Activated naive CD8-positive, alpha-beta T cell treated with anti-CD3 and anti-CD28 coated beads for 36 hours (primary cell): Measurements from ENCODE around the gene VASN. TPM values are rescaled to one million over a fixed set of nuclear protein-coding genes. Genes with fewer than 3 reads are reported as not detected.

ENCODE experiments used
- DNase-seq: peaks from one replicate; pipeline ENCODE4 v3.0.0; 2021
- H3K27ac Mint-ChIP-seq: one replicate; pipeline ENCODE4 v1.8.0; 2022; ENCODE audit warnings: mild to moderate bottlenecking, moderate library complexity, mixed read lengths
- H3K27me3 Mint-ChIP-seq: one replicate; pipeline ENCODE4 v1.8.0; 2022; ENCODE audit warnings: mild to moderate bottlenecking, mixed read lengths
- H3K36me3 Mint-ChIP-seq: one replicate; pipeline ENCODE4 v1.8.0; 2021; ENCODE audit warnings: mild to moderate bottlenecking, mixed read lengths
- H3K4me1 Mint-ChIP-seq: one replicate; pipeline ENCODE4 v1.8.0; 2021; ENCODE audit warnings: mixed read lengths
- H3K4me3 Mint-ChIP-seq: one replicate; pipeline ENCODE4 v1.8.0; 2022; ENCODE audit warnings: mild to moderate bottlenecking, moderate library complexity, mixed read lengths
- H3K9me3 Mint-ChIP-seq: one replicate; pipeline ENCODE4 v1.8.0; 2022; ENCODE audit warnings: mixed read lengths
- total RNA-seq, 2 experiments: library from RNA; stranded (reverse); gene quantifications; one replicate each; pipeline ENCODE4 v1.2.3, GENCODE V29; 2021

The VASN gene
- total RNA-seq, 2 experiments from 2014 or later, result 0.08 TPM; not detected in 1

DNA sequence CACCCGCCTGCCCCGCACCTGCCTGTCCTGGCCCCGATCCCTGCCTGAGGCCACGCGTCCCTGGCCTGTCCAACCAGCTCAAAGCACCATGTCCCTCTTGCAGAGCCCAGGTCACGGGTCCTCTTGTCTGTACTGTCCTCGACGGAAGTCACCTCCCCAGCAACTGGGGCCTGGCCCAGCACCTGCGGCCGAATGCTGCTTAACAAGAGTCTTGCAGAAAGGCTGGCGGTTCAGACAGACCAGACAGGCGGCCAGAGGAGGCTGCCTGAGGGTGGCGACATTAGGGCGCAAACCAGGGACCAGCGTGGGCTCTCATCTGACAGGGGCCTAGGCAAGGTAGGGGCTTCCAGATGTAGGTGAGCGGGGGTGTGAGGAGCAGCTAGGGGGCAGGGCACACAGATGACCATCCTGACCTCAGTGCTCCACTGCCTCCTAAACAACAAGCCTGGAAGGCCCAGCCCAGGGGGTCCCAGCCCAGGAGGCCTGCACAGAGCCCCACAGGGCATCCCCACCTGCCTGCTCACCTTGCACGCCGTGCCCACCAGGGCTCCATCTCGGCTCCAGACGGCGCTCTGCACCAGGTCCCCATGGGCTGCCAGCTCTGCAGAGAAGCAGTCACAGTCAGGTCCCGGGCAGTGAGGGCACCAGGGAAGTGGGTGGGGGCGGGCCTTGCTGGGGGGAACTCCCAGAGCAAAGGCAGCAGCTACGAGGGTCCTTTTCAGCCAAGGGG, 33.5 kb downstream of the VASN start:
- H3K27me3 Mint-ChIP-seq, result no peaks in the 10 kb centered on the region
- no peak for DNase-seq

DNA sequence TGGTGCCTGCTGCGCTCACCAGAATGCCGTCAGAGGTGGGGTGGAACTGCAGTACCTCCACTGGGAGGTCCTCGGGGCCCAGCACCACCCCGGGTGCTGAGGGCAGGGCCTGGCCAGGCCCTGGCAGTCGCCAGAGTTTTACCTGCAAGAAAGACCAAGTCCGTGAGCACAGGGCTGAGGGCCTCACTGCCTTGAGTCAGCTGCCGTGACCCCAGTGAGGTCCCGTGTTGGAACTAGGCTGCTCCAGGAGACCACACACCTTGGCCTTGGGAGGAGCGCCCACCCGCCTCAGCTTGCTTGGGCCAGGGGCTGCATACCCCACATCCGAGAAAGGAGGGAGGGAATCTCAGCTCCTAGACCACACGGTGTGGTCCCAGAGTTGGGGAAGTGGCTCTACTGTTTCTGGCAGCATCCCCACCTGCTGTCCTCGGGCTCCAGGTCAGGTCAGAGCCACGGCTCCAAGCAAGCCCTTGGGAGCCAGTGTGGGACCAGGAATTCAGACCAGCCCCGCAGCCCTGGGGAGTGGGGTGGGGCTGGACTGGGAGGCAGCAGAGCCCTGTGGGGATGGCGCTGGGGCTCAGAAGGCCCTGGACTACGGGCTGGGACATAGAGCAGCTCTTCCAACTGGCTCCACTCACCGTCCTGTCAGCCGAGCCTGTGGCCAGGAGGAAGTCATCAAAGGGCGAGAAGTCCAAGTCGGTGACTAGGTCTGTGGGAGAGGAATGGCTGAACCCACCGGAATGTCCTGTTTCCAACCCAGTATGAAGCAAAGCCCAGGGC, 36.1 kb downstream of the VASN start:
- H3K4me3 Mint-ChIP-seq, result no peak overlapping the region
- H3K27me3 Mint-ChIP-seq, result no peaks in the 10 kb centered on the region
- H3K36me3 Mint-ChIP-seq, result peaks cover 5% of the 10 kb centered on the region
- H3K4me1 Mint-ChIP-seq, result peaks cover 13% of the 10 kb centered on the region
- no peak overlapping the region for H3K27ac Mint-ChIP-seq
- H3K9me3 Mint-ChIP-seq, result no peaks in the 10 kb centered on the region
- DNase-seq, result no peak

More for the DNA sequence above, 33.5 kb downstream of the VASN start:
- H3K27ac Mint-ChIP-seq, result peak overlapping the region; percentile 21
- H3K9me3 Mint-ChIP-seq, result no peaks in the 10 kb centered on the region
- H3K4me1 Mint-ChIP-seq, result peaks cover 2% of the 10 kb centered on the region
- peaks cover 3% of the 10 kb centered on the region for H3K36me3 Mint-ChIP-seq
- H3K4me3 Mint-ChIP-seq, result no peak overlapping the region

DNA sequence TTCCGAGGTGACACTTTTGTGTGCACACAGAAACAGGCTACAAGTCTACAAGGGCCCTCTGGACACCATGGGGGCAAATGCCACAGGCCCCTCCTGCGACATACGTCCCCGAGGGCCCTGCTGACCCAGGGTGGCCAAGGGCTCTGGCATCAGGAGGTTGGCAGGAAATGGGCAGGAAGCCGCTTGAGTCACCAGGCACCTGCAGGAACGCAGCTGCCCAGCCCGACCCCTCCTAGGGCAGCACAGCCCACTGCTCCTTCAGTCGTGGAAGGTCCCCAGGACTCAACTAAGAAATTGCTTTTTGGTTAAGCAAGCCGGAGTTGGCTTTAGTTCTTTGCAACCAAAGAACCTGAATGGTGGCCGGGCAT, 36.7 kb downstream of the VASN start:
- H3K27ac Mint-ChIP-seq, result no peak overlapping the region
- no peaks in the 10 kb centered on the region for H3K9me3 Mint-ChIP-seq
- no peak overlapping the region for H3K4me3 Mint-ChIP-seq
- no peak for DNase-seq
- peaks cover 19% of the 10 kb centered on the region for H3K4me1 Mint-ChIP-seq
- peaks cover 5% of the 10 kb centered on the region for H3K36me3 Mint-ChIP-seq
- H3K27me3 Mint-ChIP-seq, result no peaks in the 10 kb centered on the region

DNA sequence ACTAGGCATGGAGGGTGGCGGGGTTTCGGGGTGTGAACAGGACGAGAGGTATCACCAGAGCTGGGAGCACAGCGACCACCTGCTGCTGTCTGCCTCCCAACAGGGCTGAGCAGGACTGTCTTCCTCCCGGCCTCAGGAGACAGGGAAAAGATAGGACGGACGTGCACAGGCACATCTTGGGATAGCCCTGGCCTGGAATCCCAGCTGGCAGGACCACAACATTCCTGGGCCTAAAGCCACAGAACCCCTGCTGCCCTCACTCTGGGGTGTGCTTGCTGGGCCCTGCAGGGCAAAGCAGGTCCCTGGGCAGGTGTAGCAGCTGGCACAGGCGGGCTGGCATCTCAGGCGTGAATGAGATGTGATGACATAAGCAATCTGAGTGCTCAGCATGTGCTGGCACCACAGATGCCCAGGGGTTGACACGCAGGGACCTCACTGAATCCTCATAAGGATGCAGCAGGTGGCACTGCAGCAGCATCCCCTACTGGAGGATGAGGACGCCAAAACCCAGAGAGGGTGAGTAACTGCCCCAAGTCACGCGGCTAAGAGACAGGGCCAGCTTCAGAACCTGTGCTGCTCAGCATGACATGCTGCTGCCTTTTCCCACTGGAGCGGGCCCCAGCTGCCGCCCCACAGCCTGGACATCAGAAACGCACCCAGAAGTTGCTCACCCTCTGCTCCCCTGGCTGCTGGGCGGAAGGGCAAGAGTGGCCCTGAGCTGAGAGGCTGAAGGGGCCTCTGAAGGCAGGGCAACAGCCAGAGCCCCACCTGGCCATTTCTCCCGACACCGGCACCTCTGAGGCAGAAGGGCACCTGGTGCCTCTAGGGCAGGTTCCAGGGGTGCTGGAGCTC, 37.7 kb downstream of the VASN start:
- Mint-ChIP-seq H3K4me1 (peaks cover 26% of the 10 kb centered on the region), H3K27ac (no peak overlapping the region), H3K9me3 (no peaks in the 10 kb centered on the region), H3K4me3 (no peak overlapping the region), H3K27me3 (no peaks in the 10 kb centered on the region), H3K36me3 (peaks cover 7% of the 10 kb centered on the region)
- no peak for DNase-seq

DNA sequence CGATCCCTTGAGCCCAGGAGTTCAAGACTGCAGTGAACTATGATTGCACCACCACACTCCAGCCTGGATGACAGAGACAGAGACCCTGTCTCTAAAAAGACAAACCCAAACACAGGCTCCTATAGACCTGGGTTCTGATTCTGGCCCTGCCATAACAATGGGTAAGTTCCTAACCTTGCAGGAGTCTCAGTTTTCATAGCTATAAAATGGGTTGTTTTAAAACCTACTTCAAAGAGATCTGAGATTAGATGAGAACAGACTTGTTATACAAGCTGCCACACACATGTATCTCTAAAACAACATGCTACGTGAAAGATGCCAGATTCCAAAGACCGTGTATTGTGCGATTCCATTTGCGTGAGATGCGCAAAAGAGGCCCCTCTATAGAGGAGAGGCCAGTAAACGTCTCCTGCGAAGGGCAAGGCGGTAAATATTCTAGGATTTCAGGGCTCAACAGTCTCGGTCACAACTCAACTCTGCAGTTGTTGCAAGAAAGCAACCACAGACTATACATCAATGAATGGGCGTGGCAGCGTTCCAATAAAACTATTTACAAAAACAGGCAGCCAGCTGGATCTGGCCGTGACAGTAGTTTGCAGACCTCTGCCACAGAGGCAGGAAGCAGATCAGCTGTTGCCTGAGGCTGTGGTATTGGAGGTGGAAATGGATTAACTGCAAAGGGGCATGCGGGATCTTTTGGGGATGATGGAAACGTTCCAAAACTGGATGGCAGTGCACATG, 38.9 kb downstream of the VASN start:
- Mint-ChIP-seq H3K4me1 (peaks cover 38% of the 10 kb centered on the region), H3K4me3 (no peak overlapping the region), H3K36me3 (peaks cover 12% of the 10 kb centered on the region), H3K9me3 (no peaks in the 10 kb centered on the region), H3K27ac (peak overlapping the region; percentile 16), H3K27me3 (no peaks in the 10 kb centered on the region)
- DNase-seq, result no peak

DNA sequence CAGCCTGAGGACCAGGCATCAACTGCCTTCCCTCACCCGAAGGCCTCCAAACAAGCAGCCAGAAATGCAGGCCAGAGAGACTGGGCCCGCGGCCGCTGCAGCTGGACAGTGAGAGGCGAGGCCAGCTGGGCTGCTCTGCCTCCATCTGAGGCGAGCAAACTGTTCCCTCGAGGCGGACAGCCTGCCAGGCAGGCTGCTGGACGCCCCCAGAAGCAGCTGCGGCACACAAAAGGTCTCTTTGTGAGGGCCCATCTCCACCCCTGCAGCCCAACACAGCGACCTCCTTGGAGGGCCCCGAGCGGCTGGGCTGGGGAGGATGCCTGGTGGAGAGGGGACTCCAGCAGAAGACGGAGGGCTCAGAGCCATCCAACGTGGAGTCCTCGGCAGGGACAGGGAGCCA, 40.0 kb downstream of the VASN start:
- H3K27ac Mint-ChIP-seq, result no peak overlapping the region
- peaks cover 38% of the 10 kb centered on the region for H3K4me1 Mint-ChIP-seq
- no peaks in the 10 kb centered on the region for H3K9me3 Mint-ChIP-seq
- no peak overlapping the region for H3K4me3 Mint-ChIP-seq
- peaks cover 13% of the 10 kb centered on the region for H3K36me3 Mint-ChIP-seq
- no peak for DNase-seq
- no peaks in the 10 kb centered on the region for H3K27me3 Mint-ChIP-seq

DNA sequence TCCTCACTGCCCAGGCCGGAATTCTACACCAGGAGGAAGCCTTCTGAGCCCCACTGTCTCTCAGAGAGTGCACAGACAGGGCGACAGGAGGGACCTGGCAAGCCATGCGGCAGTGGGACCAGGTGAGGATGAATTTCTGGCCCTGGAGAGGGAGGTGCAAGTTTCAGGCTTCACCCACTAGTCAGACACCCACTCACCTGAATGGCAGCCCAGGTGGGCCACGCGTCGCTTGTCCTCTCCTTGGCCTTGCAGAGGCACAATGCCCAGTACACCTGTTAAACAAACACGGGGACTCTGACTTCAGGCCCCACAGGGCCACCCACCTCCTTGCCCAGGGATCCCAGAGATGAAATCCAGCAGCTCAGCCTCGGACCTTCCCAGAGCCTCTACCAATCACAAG, 40.5 kb downstream of the VASN start:
- Mint-ChIP-seq H3K9me3 (no peaks in the 10 kb centered on the region), H3K27me3 (no peaks in the 10 kb centered on the region), H3K27ac (no peak overlapping the region), H3K36me3 (peaks cover 13% of the 10 kb centered on the region), H3K4me3 (no peak overlapping the region), H3K4me1 (peaks cover 42% of the 10 kb centered on the region)
- DNase-seq, result no peak

DNA sequence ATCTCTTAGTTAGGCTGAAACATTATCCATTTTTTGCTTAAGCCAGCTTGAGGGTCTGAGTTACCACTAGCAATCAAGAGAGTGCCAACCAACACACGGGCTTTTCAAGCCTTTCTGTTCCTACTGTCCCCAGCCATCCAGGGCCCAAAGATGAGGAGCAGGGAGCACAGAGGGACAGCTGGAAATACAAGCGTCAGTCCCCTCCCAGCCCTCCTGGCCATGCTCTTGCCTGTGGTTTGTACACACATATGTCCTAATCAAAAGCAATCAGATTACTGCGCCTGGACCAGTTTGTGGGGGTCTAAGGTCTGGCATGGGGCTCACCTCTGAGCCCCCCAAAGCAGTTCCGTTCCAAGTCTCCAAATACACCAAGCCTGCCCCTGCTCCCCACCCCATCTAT, 41.2 kb downstream of the VASN start:
- H3K27me3 Mint-ChIP-seq, result no peaks in the 10 kb centered on the region

DNA sequence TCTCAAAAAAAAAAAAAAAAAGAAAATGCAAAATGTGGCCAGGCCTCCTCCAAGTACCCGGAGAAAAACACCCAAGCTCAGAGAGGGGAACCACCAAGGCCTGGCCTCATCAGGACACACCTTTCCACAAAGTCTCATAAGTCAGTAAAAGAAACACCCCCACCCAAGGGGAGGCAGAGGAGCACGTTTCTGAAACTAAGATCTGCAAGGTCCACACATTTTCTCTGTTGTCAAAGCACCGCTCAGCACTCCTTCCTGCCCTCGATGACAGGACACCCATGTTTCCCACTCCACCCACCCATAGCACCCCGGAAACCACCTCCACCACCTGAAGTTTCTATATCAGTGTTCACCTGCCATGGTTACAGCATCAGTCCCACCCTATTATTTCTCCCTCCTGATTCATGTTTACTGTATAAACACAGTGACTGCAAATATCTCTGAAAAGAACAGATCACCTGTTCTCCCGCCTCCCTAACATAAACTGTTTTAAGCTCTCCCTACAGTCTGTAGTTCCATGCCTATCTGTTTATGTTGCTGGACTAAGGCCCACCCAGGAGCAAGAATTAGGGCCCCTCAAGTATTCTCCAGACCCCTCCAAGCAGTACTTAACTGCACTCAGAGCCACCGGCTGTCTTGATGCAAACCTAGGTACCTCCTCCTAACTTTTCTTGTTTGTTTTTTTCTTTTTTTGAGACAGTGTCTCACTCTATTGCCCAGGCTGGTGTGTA, 42.7 kb downstream of the VASN start:
- H3K4me3 Mint-ChIP-seq, result peak overlapping the region; percentile 94
- peak; percentile 85 for DNase-seq
- H3K36me3 Mint-ChIP-seq, result peaks cover 13% of the 10 kb centered on the region
- H3K27me3 Mint-ChIP-seq, result no peaks in the 10 kb centered on the region
- peaks cover 42% of the 10 kb centered on the region for H3K4me1 Mint-ChIP-seq
- no peaks in the 10 kb centered on the region for H3K9me3 Mint-ChIP-seq
- H3K27ac Mint-ChIP-seq, result peak overlapping the region; percentile 95

More for the DNA sequence above, 41.2 kb downstream of the VASN start:
- Mint-ChIP-seq H3K4me3 (no peak overlapping the region), H3K4me1 (peaks cover 42% of the 10 kb centered on the region), H3K27ac (no peak overlapping the region), H3K9me3 (no peaks in the 10 kb centered on the region), H3K36me3 (peaks cover 13% of the 10 kb centered on the region)
- DNase-seq, result no peak

DNA sequence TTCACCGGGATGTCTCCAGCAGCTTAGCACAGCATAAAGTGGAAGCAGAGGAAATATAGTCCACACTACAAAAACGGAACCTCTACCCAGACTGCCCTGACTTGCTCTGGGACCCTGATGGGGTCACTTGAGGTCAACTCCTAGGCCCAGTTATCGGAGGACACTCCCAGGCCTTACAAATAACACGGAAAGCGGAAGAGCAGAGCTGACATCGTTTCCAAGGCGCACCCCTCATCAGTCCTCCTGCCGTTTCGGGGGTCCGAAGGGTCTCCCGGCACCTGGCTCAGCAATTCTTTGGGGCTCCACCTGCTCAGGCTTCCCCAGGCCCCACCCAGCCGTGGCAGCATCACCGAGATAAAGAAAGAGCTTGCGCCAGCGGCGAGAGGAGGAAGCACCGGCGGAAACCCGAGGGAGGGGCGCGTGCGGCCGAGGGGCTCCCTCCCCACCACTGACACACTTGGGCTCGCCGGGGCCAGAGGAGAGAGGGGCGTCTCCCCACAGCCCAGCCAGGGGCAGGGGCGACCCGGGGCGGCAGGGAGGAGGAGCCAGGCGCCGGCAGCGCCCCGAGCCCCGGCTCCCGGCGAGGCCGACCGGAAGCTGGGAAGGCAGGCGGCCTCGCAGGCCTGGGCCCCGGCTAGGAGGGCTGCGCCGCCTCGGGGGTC, 44.0 kb downstream of the VASN start:
- H3K36me3 Mint-ChIP-seq, result peaks cover 12% of the 10 kb centered on the region
- peak overlapping the region; percentile 95 for H3K27ac Mint-ChIP-seq
- H3K27me3 Mint-ChIP-seq, result no peaks in the 10 kb centered on the region
- DNase-seq, result peak; percentile 69
- peaks cover 35% of the 10 kb centered on the region for H3K4me1 Mint-ChIP-seq
- H3K9me3 Mint-ChIP-seq, result no peaks in the 10 kb centered on the region
- peak overlapping the region; percentile 94 for H3K4me3 Mint-ChIP-seq

DNA sequence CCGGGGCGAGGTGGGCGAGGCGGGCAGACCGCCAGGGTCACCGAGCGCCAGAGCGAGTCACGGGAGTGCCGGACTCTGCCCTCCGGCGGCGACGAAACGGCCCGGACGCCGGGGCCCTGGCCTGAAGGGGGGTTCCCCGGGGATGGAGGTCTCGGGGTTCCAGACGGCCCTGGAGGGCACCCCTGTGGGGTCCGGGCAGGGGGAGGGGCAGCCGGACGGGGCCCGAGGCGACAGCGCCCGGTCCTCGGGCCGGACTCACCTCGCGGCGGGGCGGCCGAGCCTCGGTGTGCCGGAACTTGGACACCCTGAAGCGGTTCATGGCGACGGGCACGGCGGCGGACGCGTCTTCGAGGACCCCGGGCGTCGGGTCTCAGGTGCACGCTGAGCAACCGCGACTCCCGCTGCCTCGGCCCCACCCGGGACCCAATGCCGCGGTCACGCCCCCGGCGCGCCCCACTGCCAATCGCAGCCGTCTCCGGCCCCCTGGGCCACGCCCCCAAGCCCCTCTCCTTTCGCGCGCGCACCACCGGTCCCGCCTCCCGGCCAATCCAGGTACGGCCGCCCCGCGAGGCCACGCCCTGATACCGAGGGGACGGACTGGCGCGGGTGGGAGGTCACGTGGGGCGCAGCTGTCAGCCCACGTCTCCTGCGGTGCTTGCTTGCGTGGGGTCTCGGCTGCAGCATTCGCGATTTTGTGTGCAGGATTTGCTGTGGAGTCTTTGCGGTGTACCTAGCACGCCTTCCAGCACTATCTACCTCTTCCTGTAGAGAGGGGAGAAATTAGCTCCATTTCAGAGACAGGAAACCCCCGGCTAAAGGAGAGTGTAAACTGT, 44.8 kb downstream of the VASN start, which contains the start of gene CORO7:
Gene CORO7 (minus strand): TSS at position 397 of the 833 bp plus-strand sequence. CDS start 78 bp downstream, at position 319.
- DNase-seq, result peak; percentile 99

DNA sequence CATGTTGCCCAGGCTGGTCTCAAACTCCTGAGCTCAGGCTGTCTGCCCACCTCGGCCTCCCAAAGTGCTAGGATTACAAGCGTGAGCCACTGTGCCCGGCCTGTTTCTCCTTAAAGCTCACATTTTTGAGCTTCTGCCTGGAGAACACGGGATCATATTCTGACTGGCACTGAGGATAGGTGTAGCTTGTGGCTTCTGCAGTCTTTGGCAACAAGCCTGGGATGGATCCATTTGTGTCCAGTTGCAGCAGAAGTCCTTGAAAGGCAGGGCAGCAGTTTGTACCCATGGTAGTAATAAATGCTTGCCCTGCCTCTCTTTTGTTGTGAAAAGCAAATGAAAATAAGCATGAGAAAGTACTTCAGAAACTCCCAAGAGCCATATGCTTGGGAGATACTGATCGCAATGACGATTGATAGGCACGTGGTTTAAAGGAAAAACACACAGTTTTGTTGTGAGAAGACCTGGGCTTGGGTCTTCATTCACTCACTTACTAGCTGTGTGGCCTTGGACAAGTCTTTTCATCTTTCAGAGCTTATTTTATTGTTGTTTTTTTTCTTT, 47.8 kb downstream of the VASN start:
- Mint-ChIP-seq H3K27me3 (no peaks in the 10 kb centered on the region), H3K36me3 (peaks cover 10% of the 10 kb centered on the region), H3K4me1 (peaks cover 14% of the 10 kb centered on the region), H3K9me3 (no peaks in the 10 kb centered on the region), H3K4me3 (no peak overlapping the region), H3K27ac (no peak overlapping the region)
- no peak for DNase-seq

More for the DNA sequence above, 44.8 kb downstream of the VASN start, which contains the start of gene CORO7:
- Mint-ChIP-seq H3K4me3 (peak within 1 kb of the TSS; percentile 94), H3K4me1 (peaks cover 31% of the 10 kb centered on the region), H3K36me3 (peaks cover 8% of the 10 kb centered on the region), H3K27me3 (no peaks in the 10 kb centered on the region), H3K27ac (peak within 1 kb of the TSS; percentile 95), H3K9me3 (no peaks in the 10 kb centered on the region)
